Suprapubic skin (tissue), 3 donors: ENCODE measurements around the gene GPC1.

Experiments used
- CTCF ChIP-seq, 2 donors: fragments of 200-600 bp in 1 of 2; fragments of 450-650 bp in 1 of 2; sonication (generic) in 1 of 2; IDR thresholded peaks; one replicate each; pipeline ENCODE4 v1.5.1; 2016 to 2019; ENCODE audit warnings: antibody characterized with exemption in 2 of 2, mild to moderate bottlenecking in 1 of 2, moderate library complexity in 1 of 2
- EP300 ChIP-seq: sonication (generic); formaldehyde crosslinking; IDR thresholded peaks from one replicate; pipeline ENCODE4 v1.6.1; 2017; ENCODE audit warnings: antibody characterized with exemption
- POLR2A ChIP-seq, 2 donors: fragments of 450-650 bp; IDR thresholded peaks; one replicate each; pipeline ENCODE4 v1.6.1; 2017; ENCODE audit warnings: antibody characterized with exemption in 2 of 2, mild to moderate bottlenecking in 2 of 2, moderate library complexity in 2 of 2

GRCh38 chr2:240458044-240458899 lies 22.8 kb downstream of the GPC1 start:
- TF ChIP-seq POLR2A (IDR thresholded peaks at IDR 0.05) = no peak
- no peak for TF ChIP-seq EP300
- TF ChIP-seq CTCF (IDR thresholded peaks at IDR 0.05) = no peak
